HG03103 (cell line): ENCODE results near the gene RTEL1.

ENCODE experiments used
- ATAC-seq: cut with Tn5 transposase; IDR thresholded peaks from one replicate; pipeline ENCODE4 v1.9.1; 2021; ENCODE audit warnings: low read depth; ENCODE audit not compliant: unreplicated experiment

RTEL1 gene

DNA sequence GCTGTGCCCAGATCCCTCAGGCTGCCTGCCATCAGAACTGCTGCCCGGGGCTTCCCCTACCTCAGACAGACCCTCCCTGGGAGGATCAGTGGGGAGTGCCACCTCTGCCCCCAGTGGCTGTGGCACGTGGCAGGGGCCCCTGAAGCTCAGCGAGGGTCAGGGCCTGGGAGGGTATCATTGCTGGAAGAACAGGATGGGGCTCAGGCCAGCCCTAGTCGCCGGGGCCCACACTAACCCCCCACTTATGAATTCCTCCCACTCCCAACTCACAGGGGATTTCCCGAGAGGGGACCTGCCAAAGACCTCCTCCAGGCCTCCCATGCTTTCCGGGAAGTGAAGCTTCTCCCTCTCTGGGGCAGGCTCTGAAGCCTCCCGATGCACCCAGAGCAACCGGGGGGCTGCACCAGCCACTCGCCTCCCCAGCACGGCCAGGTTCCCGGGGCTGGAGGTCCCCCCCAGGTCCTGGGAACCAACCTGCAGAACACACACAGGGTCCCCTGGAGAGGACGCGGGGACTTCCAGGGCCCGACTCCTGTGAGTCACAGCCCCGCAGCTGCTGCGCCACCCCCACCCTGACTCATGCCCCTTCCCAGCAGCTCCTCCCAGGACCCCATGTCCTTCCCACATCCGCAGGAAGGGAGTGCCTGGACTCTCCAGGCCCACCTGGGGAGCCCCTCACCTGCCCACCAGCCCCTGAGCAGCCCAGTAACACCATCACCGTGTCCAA is 40.8 kb downstream of the RTEL1 start:
- no peak for ATAC-seq

DNA sequence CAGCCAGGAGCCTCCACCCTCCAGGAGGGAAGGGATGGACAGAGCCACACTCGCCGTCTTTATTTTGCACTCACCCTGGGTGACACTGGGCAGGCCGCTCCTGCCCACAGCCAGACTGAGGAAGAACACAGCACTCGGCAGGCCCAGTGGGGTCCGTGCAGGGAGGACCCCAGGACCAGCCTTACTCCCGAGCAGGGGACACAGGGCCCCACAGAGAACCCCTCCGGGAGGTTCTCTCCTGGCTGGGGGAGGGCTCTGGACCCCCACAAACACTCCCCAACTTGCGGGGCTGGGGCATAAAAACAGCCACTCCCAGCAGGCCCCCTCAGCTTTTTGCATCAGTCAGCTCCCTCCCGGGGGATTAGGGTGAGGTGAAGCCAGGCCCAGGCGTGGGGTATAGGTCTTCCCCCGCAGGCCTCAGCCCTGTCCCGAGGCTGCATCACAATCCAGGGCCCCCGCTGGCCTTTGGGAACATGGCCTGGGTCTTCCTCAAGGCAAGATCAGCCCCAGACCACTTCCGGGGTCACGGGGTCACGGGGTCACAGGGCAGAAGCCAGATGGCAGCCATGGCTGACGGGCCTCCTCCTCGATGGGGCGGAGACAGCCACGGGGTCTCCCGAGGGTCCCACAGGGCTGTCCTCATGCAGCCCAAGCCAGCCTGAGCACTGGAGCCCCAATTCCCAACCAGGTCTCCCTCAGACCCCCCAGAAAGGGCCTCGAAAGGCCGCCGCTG is 41.5 kb downstream of the RTEL1 start:
- no peak for ATAC-seq

DNA sequence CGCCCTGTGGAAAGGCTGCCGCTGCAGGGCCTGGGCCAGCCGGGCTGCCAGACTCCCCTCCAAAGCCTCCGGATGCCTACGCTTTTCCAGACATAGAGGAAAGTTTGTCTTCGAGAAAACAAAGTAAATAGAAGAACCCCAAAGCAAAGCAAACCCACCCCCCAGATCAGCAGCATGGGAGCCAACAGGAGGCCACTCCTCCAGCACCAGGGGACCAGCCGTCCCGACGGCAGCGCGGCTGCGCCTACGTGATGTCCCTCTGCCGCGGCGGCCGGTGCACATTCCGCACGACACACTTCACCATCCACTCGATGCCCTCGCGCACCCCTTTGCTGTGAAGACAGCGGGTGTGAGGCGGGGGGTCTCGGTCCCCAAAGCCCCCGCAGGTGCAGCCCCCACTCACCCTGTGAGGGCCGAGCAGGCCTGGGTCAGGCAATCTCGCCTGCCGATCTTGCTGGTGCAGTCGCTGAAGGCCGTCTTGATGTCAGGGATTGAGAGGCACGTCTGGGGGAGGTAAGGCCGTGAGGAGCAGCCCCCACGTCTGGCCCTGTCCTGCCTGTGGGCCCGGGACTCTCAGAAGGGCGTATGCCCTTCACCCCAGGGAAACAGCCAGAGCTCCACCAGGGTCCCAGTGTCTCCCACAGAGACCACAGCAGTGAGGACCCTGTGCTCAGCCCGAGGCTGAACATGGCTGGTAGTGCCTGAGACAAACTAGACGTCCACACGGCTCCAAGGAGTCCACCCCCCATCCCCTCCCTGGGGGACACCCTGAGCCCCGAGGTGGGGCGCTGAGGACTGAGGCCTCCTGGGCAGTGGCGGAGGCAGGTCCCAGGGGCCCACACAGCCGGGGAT is 42.3 kb downstream of the RTEL1 start:
- ATAC-seq, result no peak

DNA sequence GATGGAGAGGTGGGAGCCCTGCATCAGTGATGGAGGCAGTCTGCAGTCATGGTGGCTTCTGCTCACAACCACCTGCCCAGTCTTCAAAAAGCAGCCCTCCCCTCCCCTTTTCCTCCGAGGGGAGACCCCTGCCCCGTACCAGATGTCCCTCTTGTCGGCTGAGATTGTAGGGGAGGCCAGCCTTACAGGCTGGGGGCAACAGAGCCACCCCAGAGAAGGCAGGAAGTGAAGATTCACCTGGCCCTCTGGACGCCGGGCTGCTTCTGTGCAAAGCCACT is 42.9 kb downstream of the RTEL1 start:
- ATAC-seq, result no peak

DNA sequence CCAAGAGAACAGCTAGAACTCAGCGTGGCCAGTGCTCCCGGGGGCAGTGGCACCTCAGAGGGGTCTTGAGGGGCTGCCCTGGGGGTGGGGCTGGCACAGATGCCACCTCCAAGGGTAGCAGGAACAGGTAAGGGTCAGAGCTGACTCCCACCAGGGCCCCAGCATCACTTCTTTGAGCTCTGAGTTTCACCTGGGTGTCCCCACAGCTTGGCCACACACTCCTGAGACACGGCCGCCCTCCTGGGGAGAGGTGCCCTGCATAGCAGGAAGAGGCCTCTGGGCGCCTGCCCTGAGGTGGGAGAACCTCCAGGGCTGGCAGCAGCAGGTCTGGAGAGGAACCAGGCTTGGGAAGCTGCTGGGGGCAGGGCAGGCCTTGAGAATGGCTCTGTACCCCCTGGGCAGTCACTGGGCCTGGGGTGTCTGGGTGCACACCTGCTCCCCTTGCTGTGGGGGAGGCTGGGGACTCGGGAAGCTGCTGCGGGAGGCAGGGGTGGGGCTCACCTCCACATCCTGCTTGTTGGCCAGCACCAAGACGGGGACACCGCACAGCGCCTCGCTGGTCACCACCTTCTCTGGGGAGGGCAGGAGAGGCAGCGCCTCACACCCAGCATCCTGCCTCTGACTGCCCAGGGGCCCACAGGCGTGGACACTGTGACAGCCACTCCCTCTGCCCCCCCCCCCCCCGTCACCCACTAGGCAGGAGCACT is 43.4 kb downstream of the RTEL1 start:
- ATAC-seq, result no peak

DNA sequence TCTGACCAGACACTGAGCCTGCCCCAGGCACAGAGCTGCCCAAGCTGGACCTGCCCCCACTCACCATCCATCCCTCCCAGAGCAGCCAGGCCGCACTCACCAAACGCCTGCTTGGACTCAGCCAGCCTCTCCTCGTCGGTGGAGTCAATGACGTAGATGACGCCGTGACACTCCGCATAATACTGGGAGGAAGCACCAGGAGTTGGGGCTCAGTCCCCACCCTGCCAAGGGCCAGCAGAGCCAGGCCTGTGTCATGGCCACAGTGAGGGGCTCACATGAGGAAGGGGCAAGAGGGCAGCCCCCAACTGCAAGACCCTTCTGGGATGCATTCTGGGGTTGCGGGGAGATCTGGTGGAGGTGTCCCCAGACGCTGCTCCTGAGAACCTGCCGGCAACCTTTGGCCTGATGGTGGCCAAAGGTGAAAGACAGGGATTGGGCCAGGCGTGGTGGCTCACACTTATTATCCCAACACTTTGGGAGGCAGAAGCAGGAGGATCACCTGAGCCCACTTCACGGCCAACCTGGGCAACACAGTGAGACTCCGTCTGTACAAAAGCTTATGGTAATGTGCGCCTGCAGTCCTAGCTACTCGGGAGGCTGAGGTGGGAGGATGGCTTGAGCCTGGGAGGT is 44.0 kb downstream of the RTEL1 start:
- ATAC-seq, result no peak

DNA sequence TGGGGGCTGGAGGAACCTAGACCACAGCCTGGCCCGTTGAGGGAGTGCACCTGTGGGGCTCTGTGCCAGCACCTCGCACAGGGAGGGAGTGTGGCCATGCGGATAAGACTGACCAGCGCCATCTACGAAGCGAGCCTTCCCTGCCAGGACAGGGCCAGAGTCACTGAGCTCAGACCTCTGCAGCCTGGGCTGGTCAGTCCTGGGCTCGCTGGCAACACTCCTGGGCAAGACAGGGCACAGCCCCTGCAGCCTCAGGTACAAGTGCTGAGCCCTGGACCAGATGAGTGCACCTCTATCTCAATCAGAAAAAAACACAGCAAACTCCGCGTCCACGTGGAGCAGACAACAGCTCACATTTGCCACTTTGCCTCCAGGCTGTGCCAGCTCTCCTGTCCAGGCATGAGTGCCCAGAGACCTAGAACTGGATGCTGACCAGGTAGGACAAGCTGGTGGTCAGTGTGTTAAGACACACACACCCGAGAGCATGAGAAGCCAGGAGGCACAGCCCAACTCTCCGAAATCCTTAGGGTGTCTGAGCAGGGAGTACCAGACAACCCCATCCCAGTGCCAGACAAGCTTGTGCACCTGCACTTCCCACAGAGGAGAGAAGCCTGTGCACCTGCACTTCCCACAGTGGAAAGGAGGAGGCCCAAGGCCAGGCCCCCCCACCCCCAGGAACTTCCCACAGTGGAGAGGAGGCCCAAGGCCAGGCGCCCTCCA is 44.8 kb downstream of the RTEL1 start:
- no peak for ATAC-seq

DNA sequence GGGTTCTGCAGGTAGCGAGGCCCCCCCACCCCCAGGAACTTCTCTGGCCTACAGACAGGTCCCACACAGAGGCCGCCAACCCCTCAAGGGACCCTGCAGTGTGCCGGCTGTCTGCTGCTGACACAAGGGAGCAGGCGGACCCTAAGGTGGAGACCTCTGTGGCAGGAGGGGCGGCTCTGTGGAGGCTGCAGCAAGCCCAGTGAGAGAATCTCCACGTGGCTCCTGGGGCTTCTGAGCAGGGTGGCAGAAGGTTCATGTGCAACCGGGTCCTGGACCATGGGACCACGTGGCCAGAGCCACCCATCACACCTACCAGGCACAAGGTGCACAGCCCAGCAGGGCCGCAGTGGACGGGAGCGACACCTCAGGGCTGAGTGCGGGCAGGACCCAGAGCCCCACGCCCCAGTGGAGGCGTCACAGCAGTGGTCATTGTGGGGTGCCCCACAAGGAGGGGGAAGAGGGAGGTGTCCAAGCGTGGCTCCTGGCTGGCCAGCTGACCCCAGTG is 45.4 kb downstream of the RTEL1 start:
- ATAC-seq, result no peak

DNA sequence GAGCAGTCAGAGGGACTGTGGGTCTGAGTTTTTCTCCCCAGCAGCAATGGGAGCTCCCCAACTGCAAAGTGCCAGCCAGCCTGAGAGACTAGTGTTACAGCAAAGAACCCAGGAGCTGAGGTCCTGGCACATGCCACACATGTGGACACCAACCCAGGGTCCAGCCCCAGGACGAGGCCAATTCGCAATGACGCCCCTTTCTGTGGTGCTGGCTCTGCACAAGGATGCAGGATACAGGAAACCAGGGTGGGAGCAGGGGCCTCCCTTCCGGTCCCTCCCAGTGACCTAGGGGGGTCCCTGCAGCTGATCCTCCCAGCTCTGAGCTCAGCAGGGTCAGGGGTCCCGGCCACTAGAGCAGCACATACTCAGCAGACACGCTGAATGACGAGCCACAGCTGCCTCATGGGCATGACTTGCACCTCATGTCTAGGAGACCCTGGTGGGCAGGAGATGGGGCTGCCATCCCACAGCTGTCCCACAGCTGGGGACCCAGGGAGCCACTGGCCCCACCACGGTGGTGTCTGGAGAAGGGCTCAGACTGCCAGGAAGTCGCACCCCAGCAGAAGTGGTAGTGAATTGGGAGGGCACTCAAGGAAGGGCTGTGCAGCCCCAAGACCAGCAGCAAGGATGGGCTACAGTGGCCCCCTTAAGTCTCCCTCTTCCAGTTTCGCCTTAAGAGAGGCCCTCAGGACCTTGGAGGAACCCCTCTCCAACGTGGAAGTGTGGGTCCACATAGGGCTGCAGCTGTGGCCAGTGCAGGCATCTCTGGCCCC is 46.0 kb downstream of the RTEL1 start:
- no peak for ATAC-seq

DNA sequence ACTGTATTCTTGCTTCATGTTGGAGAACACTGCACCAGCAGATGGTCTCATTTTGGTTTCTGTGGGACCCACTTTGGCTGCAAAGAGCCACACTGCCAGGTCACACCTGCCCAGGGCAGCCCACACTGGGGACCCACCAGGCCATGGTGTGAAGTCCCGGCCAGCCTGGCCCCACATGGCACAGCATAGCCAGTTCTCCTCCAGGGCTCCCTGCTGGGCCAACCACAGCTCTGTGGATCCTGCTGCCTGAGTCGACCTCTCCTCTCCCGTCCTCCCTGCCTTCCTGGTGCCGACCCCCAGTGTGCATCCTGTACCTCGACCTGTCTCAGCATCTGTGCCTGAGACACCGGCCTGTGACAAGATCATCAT is 46.6 kb downstream of the RTEL1 start:
- no peak for ATAC-seq

DNA sequence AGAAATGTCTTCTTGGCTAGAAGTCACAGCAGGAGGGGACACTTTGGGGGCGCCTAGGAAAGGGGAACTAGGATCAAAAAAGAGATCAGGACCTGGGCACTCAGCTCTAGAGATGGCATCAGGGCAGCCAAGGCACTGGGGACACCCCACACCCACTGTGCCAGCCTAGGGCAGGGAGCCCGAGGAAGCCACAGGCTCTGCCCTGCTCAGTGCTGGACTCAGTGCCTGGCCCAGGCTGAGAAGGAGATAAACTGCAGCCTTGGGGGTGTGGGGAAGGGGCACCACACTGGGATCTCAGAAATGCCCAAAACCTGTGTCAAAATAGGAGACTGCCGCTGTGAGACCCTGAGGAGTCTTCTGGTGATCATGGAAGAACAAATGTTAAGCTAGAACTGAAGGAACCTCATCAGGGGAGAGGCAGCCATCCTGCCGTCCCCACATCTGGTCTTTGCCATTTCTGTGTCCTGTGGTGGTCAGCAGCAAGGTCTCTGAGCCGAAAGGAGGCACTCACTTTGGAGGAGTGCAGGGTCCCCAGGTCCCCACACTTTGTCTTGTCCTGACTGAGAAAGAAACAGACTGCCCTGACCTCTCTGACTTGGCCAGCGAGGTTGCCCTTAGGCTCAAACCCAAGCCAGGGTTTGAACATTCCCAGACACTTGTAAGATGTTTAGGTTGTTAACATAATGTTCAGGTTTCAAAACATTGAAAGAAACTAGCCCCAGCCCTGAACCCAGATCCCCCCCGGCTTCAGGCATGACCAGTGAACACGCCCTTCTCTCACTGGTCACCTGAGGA is 47.3 kb downstream of the RTEL1 start:
- no peak for ATAC-seq

DNA sequence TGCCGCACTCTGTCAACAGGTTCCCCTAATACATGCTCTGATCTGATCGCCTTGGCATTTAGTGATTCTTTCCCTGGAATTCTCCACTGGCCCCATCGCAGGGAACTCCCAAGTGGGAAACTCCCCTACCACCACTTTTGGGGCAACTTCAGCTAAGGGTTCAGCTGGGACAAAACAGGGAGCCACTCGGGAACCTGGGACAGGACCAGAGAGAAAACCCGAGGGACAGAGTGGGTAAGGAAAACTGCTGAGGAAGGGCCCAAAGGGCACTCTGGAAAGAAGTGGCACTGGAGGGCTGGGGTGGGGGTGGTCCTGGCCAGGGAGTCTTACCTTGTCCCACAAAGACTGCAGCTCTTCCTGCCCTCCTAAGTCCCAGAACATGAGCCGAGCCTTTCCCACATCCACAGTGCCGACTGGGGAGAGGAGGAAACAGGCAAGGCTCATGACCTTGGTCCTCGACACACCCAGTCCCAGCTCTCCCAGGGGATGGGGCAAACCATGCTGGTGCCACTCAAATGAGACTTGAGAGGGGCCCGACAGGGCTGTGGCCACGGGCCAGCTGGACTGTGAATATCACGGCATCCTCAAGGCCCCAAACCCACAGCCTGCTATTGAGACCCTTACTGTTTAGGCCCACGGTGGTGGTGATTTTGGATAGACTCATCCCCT is 48.0 kb downstream of the RTEL1 start:
- ATAC-seq, result no peak

DNA sequence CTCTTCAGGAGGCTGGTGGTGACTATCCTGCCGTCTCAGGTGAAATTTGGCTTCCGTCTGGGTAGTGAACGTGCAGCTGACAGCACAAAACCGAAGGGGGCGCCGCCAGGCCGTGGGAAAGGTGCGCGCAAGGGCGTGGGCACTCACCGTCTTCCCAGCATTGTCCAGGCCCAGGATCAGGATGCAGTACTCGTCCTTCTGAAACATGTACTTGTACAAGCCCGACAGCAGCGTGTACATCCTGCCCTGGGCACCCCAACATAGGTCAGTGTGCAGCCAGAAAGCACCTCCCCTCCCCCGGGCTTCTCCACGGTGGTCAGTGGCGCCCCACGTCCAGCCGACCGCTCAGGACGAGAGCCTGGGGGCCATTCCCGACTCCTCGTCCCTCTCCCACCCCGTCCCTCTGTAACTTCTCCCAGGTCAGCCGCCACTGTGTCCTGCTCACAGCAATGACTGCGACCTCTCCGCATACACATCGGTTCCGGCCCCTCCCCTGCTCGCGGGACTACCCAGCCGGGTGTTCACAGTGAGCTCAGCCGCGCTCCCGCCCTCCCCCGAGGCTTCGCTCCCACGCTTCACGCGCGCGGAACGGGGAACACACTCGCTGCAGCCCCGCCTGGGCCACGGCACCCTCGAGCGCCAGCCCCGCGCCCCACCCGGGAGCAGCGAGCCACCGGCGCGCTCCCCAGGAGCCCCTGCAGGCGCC is 48.9 kb downstream of the RTEL1 start:
- ATAC-seq, result peak; percentile 24

DNA sequence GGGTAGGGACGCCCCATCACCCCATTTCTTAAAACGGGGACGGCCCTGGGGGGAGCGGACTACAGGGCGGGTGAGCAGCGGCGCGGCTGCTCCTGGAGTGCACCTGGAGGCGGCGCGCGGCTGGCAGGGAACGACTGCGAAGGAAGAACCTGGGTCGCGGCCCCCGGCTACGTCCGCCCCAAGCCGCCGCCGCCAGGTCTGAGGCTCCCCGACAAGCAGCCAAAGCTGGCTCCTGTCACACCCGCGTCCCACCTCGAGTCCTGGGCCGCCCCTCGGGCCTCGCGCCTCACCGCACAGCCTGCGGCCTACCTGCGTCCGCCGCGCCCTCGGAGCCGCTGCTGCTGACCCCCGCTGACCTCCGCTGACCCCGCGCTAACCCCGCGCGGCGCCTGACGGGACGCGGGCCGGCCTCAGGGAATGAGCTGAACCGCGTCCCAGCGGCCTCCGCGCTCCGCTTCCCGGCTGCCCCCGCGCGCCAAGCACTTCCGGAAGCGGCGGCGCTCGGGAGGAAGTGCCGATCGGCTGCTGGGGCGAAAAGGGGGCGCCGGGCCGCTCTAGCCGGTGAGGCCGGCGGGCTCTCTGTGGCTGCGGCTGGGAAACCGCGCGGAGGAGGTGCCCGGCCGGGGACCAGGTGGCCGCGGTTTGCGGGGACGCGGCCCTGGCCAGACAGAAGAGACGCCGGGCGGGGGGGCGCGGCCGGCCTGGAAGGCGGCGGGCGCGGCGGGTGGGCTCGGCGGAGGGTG is 49.6 kb downstream of the RTEL1 start, which contains the start of the genes ARFRP1 and ZGPAT:
TSS of gene ARFRP1 (minus strand) at position 419 of the 743 bp plus-strand sequence. CDS start 885 bp downstream, outside the sequence.
TSS of gene ZGPAT (plus strand) at position 482 of the 743 bp plus-strand sequence. CDS start 542 bp downstream, outside the sequence.
- ATAC-seq, result peak; percentile 52

DNA sequence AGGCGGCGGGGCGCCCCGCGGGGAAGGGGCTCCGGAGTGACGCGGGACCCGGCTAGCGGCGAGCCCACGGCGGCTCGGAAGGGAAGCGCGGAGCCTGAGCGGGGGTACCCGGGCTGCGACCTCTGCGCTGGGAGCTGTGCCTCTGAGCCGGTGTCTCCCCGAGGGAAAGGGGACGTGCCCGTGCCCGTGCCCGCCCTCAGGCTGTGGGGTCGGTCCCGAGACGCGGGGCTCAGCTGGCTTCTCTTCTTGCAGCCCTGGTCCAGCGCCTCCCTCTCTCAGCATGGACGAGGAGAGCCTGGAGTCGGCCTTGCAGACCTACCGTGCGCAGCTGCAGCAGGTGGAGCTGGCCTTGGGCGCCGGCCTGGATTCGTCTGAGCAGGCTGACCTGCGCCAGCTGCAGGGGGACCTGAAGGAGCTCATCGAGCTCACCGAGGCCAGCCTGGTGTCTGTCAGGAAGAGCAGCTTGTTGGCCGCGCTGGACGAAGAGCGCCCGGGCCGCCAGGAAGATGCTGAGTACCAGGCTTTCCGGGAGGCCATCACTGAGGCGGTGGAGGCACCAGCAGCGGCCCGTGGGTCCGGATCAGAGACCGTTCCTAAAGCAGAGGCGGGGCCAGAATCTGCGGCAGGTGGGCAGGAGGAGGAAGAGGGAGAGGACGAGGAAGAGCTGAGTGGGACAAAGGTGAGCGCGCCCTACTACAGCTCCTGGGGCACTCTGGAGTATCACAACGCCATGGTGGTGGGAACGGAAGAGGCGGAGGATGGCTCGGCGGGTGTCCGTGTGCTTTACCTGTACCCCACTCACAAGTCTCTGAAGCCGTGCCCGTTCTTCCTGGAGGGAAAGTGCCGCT is 50.4 kb downstream of the RTEL1 start:
- ATAC-seq, result peak; percentile 9
